GM23248 (cell line): ENCODE data around the gene LPCAT2. TPM values are rescaled to one million over a fixed set of nuclear protein-coding genes. Genes with fewer than 3 reads are reported as not detected.

Experiments used
- DNase-seq: peaks from one replicate; pipeline ENCODE4 v3.0.0-alpha.2; 2015
- H2AFZ ChIP-seq: fragments of 200-600 bp; sonication (generic); 2 replicates; pipeline ENCODE4 v1.6.1; 2016; ENCODE audit warnings: antibody characterized with exemption
- H3F3A ChIP-seq: fragments of 200-600 bp; sonication (generic); 2 replicates; pipeline ENCODE4 v1.6.1; 2016; ENCODE audit warnings: mild to moderate bottlenecking, antibody characterized with exemption, mixed run types; ENCODE audit not compliant: insufficient read depth
- H3K27ac ChIP-seq: fragments of 200-600 bp; sonication (generic); 2 replicates; pipeline ENCODE4 v1.5.1; 2016; ENCODE audit warnings: mild to moderate bottlenecking
- H3K27me3 ChIP-seq: fragments of 200-600 bp; sonication (generic); replicated peaks from 2 replicates; pipeline ENCODE4 v1.6.1; 2016; ENCODE audit warnings: mild to moderate bottlenecking; ENCODE audit not compliant: insufficient read depth
- H3K36me3 ChIP-seq: fragments of 200-600 bp; sonication (generic); 2 replicates; pipeline ENCODE4 v1.6.1; 2016; ENCODE audit warnings: low read depth, mild to moderate bottlenecking
- H3K4me1 ChIP-seq: fragments of 200-600 bp; sonication (generic); 2 replicates; pipeline ENCODE4 v1.6.1; 2016; ENCODE audit warnings: mild to moderate bottlenecking; ENCODE audit not compliant: insufficient read depth
- H3K4me2 ChIP-seq: fragments of 200-600 bp; sonication (generic); one replicate; pipeline ENCODE4 v1.6.1; 2016; ENCODE audit warnings: mild to moderate bottlenecking; ENCODE audit not compliant: unreplicated experiment
- H3K4me3 ChIP-seq: fragments of 200-600 bp; sonication (generic); 2 replicates; pipeline ENCODE4 v1.5.1; 2016; ENCODE audit warnings: mild to moderate bottlenecking
- H3K79me2 ChIP-seq: fragments of 200-600 bp; sonication (generic); 2 replicates; pipeline ENCODE4 v1.6.1; 2016; ENCODE audit warnings: mild to moderate bottlenecking; ENCODE audit not compliant: insufficient read depth
- H3K9ac ChIP-seq: fragments of 200-600 bp; sonication (generic); 2 replicates; pipeline ENCODE4 v1.6.1; 2016; ENCODE audit warnings: mild to moderate bottlenecking
- H3K9me2 ChIP-seq: fragments of 200-600 bp; sonication (generic); 2 replicates; pipeline ENCODE4 v1.6.1; 2016; ENCODE audit warnings: mixed run types, mild to moderate bottlenecking, moderate library complexity; ENCODE audit not compliant: insufficient read depth
- H3K9me3 ChIP-seq: fragments of 200-600 bp; sonication (generic); one replicate; pipeline ENCODE4 v1.6.1; 2017; ENCODE audit warnings: low read depth
- H4K20me1 ChIP-seq: fragments of 200-600 bp; sonication (generic); 2 replicates; pipeline ENCODE4 v1.6.0; 2016; ENCODE audit not compliant: insufficient read depth
- EZH2 ChIP-seq: fragments of 200-600 bp; sonication (generic); IDR thresholded peaks from 2 replicates; pipeline ENCODE4 v1.6.1; 2018; ENCODE audit warnings: antibody characterized with exemption, mild to moderate bottlenecking; ENCODE audit not compliant: insufficient read depth, poor library complexity, severe bottlenecking
- EZH2phosphoT487 ChIP-seq: fragments of 200-600 bp; sonication (generic); IDR thresholded peaks from 2 replicates; pipeline ENCODE4 v1.6.1; 2018; ENCODE audit warnings: antibody characterized with exemption, moderate library complexity, mild to moderate bottlenecking, low read depth; ENCODE audit not compliant: insufficient read depth
- WGBS, 2 experiments: methylation state at CpG; one replicate each; pipeline ENCODE4 v1.1.6; 2015 to 2017; ENCODE audit warnings: low lambda C conversion rate in 2 of 2, low coverage in 1 of 2; ENCODE audit errors: missing lambda C conversion rate in 2 of 2; 5-methylcytosine and 5-hydroxymethylcytosine counted together
- in situ Hi-C: fragments of 300-500 bp; cut with MboI; formaldehyde crosslinking; loops from 2 replicates; pipeline ENCODE4 v1.15.0; 2020
- polyA plus RNA-seq: library from polyadenylated mRNA; unstranded; fragments of >200 nt; fragmentation: Nextera tagmentation; extraction: Ambion mirVana; gene quantifications from 2 replicates; pipeline ENCODE4 v1.2.1, GENCODE V29; 2016
- total RNA-seq: library from RNA; depleted of rRNA; stranded (reverse); fragments of >200 nt; shearing (Covaris generic); gene quantifications from 2 replicates; pipeline ENCODE4 v1.2.3, GENCODE V29; 2014

LPCAT2 gene
- total and polyA plus RNA-seq, 2 experiments from 2014 or later = 11.4 to 12.4 TPM

- WGBS, 2 experiments = 1 to 2% methylated on average over 40 of the region's 41 CpGs
- H3K9me2 ChIP-seq = no peaks in the 10 kb centered on the region
- peaks cover 24% of the 10 kb centered on the region for H3K36me3 ChIP-seq
- TF ChIP-seq EZH2 (no peak), EZH2phosphoT487 (no peak)
- peaks cover 48% of the 10 kb centered on the region for H3F3A ChIP-seq
- H4K20me1 ChIP-seq = no peaks in the 10 kb centered on the region
- peak overlapping the region; percentile 37 for H2AFZ ChIP-seq
- peak overlapping the region; percentile 99 for H3K9ac ChIP-seq
- in situ Hi-C loops = loop anchor here (25.0 kb wide), 1 partner anchor 883 kb away; no protein-coding TSS in a partner anchor
- H3K4me3 ChIP-seq = peak overlapping the region; percentile 100
- peaks cover 54% of the 10 kb centered on the region for H3K79me2 ChIP-seq
- H3K4me2 ChIP-seq = peak overlapping the region; percentile 94
- DNase-seq = peak; percentile 64
- H3K9me3 ChIP-seq = no peaks in the 10 kb centered on the region
- H3K27me3 ChIP-seq = no peaks in the 10 kb centered on the region
- H3K27ac ChIP-seq = peak overlapping the region; percentile 97
- peaks cover 43% of the 10 kb centered on the region for H3K4me1 ChIP-seq
These were observed 29.3 kb upstream of the LPCAT2 start for GRCh38 chr16:55479430-55480140.

- Histone ChIP-seq H3K4me1 (peaks cover 44% of the 10 kb centered on the region), H3K27ac (peak overlapping the region; percentile 97), H3K36me3 (peaks cover 30% of the 10 kb centered on the region), H3K79me2 (peaks cover 61% of the 10 kb centered on the region), H3K27me3 (no peaks in the 10 kb centered on the region), H3K9ac (peak overlapping the region; percentile 99), H3K4me2 (peak overlapping the region; percentile 94), H3K9me3 (no peaks in the 10 kb centered on the region), H3K9me2 (no peaks in the 10 kb centered on the region), H2AFZ (0 out of 2 replicates have a peak overlapping the region, but pooled peaks have one; percentile 37), H4K20me1 (no peaks in the 10 kb centered on the region), H3K4me3 (peak overlapping the region; percentile 100), H3F3A (peaks cover 55% of the 10 kb centered on the region)
- DNase-seq = peak; percentile 98
- WGBS, 2 experiments = 0% methylated on average over 8 to 25 of the region's 25 CpGs
- no peak for TF ChIP-seq EZH2
- in situ Hi-C loops = loop anchor here (25.0 kb wide), 1 partner anchor 882 kb away; no protein-coding TSS in a partner anchor
These were observed 28.6 kb upstream of the LPCAT2 start for GRCh38 chr16:55480228-55480655.

- TF ChIP-seq EZH2 (no peak), EZH2phosphoT487 (no peak)
- Histone ChIP-seq H3K4me1 (peaks cover 46% of the 10 kb centered on the region), H3K27me3 (no peaks in the 10 kb centered on the region), H3K9me2 (no peaks in the 10 kb centered on the region), H3K4me3 (peak overlapping the region; percentile 100), H3K36me3 (peaks cover 38% of the 10 kb centered on the region), H4K20me1 (no peaks in the 10 kb centered on the region), H3K79me2 (peaks cover 67% of the 10 kb centered on the region), H3K9me3 (no peaks in the 10 kb centered on the region), H3K9ac (peak overlapping the region; percentile 99), H3K4me2 (peak overlapping the region; percentile 94), H3F3A (peaks cover 63% of the 10 kb centered on the region), H2AFZ (no peak overlapping the region), H3K27ac (peak overlapping the region; percentile 97)
- WGBS, 2 experiments = 3% methylated on average over 4 of the region's 4 CpGs
- in situ Hi-C loops = loop anchor here (25.0 kb wide), 1 partner anchor 881 kb away; no protein-coding TSS in a partner anchor
- peak; percentile 42 for DNase-seq
These were observed 27.8 kb upstream of the LPCAT2 start for GRCh38 chr16:55481023-55481422.

GRCh38 chr16:55482056-55482455 lies 26.8 kb upstream of the LPCAT2 start:
- in situ Hi-C loops = loop anchor here (25.0 kb wide), 1 partner anchor 880 kb away; no protein-coding TSS in a partner anchor
- no peaks in the 10 kb centered on the region for H3K9me2 ChIP-seq
- peaks cover 48% of the 10 kb centered on the region for H3K4me1 ChIP-seq
- peak; percentile 74 for DNase-seq
- H3K9me3 ChIP-seq = no peaks in the 10 kb centered on the region
- H3K79me2 ChIP-seq = peaks cover 67% of the 10 kb centered on the region
- H3K27ac ChIP-seq = peak overlapping the region; percentile 97
- H3K36me3 ChIP-seq = peaks cover 44% of the 10 kb centered on the region
- peaks cover 72% of the 10 kb centered on the region for H3F3A ChIP-seq
- no peaks in the 10 kb centered on the region for H3K27me3 ChIP-seq
- 48% methylated on average over 2 of the region's 2 CpGs for WGBS, 2 experiments
- H3K9ac ChIP-seq = peak overlapping the region; percentile 99
- H2AFZ ChIP-seq = no peak overlapping the region
- H3K4me2 ChIP-seq = peak overlapping the region; percentile 94
- H4K20me1 ChIP-seq = no peaks in the 10 kb centered on the region
- H3K4me3 ChIP-seq = peak overlapping the region; percentile 100
- TF ChIP-seq EZH2phosphoT487 (no peak), EZH2 (no peak)
